G401 (cell line): ENCODE data around the gene GRID2. TPM values are rescaled to one million over a fixed set of nuclear protein-coding genes. Genes with fewer than 3 reads are reported as not detected.

ENCODE experiments used
- DNase-seq: peaks from one replicate; pipeline ENCODE4 v3.0.0-alpha.2; 2015; ENCODE audit warnings: low spot score
- in situ Hi-C: cut with HindIII; loops from 2 replicates; pipeline ENCODE4 v1.10.0; 2016; ENCODE audit warnings: low sequenced_read_pairs, mixed read lengths
- total RNA-seq: library from RNA; depleted of rRNA; stranded (reverse); fragments of >200 nt; shearing (Covaris generic); gene quantifications from 2 replicates; pipeline ENCODE4 v1.2.3, GENCODE V29; 2014

GRID2 gene
- total RNA-seq, 1 experiment from 2014 or later, result not detected

GRCh38 chr4:92304121-92304520 is 355 bp downstream of the GRID2 start:
- DNase-seq, result peak; percentile 58
- in situ Hi-C loops, result no loop called here

GRCh38 chr4:92304606-92305005 is 840 bp downstream of the GRID2 start:
- peak; percentile 59 for DNase-seq

GRCh38 chr4:92305148-92305877 is 1.5 kb downstream of the GRID2 start:
- in situ Hi-C loops, result no loop called here
- peak; percentile 93 for DNase-seq

More at GRCh38 chr4:92304606-92305005, 840 bp downstream of the GRID2 start:
- in situ Hi-C loops, result no loop called here

GRCh38 chr4:92305878-92306520 is 2.2 kb downstream of the GRID2 start:
- DNase-seq, result no peak
- in situ Hi-C loops, result no loop called here

- in situ Hi-C loops, result no loop called here
- DNase-seq, result peak; percentile 76
These were observed 3.4 kb downstream of the GRID2 start for GRCh38 chr4:92307181-92307580.

GRCh38 chr4:92307866-92308265 is 4.1 kb downstream of the GRID2 start:
- peak; percentile 71 for DNase-seq
- in situ Hi-C loops, result no loop called here

GRCh38 chr4:92317047-92317446 is 13.3 kb downstream of the GRID2 start:
- in situ Hi-C loops, result no loop called here
- no peak for DNase-seq

- in situ Hi-C loops, result no loop called here
- no peak for DNase-seq
These were observed 24.3 kb downstream of the GRID2 start for GRCh38 chr4:92328095-92328494.

- DNase-seq, result peak; percentile 40
- in situ Hi-C loops, result no loop called here
These were observed 29.2 kb downstream of the GRID2 start for GRCh38 chr4:92333016-92333415.

- in situ Hi-C loops, result no loop called here
- peak; percentile 53 for DNase-seq
These were observed 31.1 kb downstream of the GRID2 start for GRCh38 chr4:92334716-92335350.

- in situ Hi-C loops, result no loop called here
- peak; percentile 24 for DNase-seq
These were observed 35.9 kb downstream of the GRID2 start for GRCh38 chr4:92339676-92340075.

- no peak for DNase-seq
- in situ Hi-C loops, result no loop called here
These were observed 40.5 kb downstream of the GRID2 start for GRCh38 chr4:92344216-92344615.

GRCh38 chr4:92346289-92346688 is 42.5 kb downstream of the GRID2 start:
- no peak for DNase-seq
- in situ Hi-C loops, result no loop called here

- in situ Hi-C loops, result no loop called here
- no peak for DNase-seq
These were observed 54.2 kb downstream of the GRID2 start for GRCh38 chr4:92357966-92358365.

GRCh38 chr4:92359491-92359890 is 55.7 kb downstream of the GRID2 start:
- DNase-seq, result peak; percentile 94
- in situ Hi-C loops, result no loop called here

GRCh38 chr4:92362028-92362427 is 58.3 kb downstream of the GRID2 start:
- in situ Hi-C loops, result no loop called here
- DNase-seq, result no peak

- in situ Hi-C loops, result no loop called here
- no peak for DNase-seq
These were observed 64.9 kb downstream of the GRID2 start for GRCh38 chr4:92368653-92369052.

GRCh38 chr4:92381616-92382015 is 77.8 kb downstream of the GRID2 start:
- no peak for DNase-seq
- in situ Hi-C loops, result no loop called here

GRCh38 chr4:92382128-92382527 is 78.4 kb downstream of the GRID2 start:
- no peak for DNase-seq
- in situ Hi-C loops, result no loop called here

GRCh38 chr4:92387459-92388069 is 83.8 kb downstream of the GRID2 start:
- in situ Hi-C loops, result no loop called here
- peak; percentile 65 for DNase-seq
